ENCODE measurements around the gene HCN4.

Gene HCN4

GRCh38 chr15:73349191-73349590 lies 19.6 kb downstream of the HCN4 start:
- DNase-seq (ENCODE audit: low read depth) = no peak
- TF ChIP-seq CTCF (conservative IDR thresholded peaks at IDR 0.05; ENCODE audit: low read length) = no peak
- no peak overlapping the region for H3K4me3 ChIP-seq (ENCODE audit: low read length)

- H3K4me3 ChIP-seq (ENCODE audit: low read length) = no peak overlapping the region
- no peak for TF ChIP-seq CTCF (conservative IDR thresholded peaks at IDR 0.05; ENCODE audit: low read length)
- no peak for DNase-seq (ENCODE audit: low read depth)
Observed at GRCh38 chr15:73346735-73347312, 21.9 kb downstream of the HCN4 start.

- no peak for TF ChIP-seq CTCF (conservative IDR thresholded peaks at IDR 0.05; ENCODE audit: low read length)
- no peak for DNase-seq (ENCODE audit: low read depth)
- H3K4me3 ChIP-seq (ENCODE audit: low read length) = no peak overlapping the region
Observed at GRCh38 chr15:73345658-73346057, 23.1 kb downstream of the HCN4 start.

- peak; percentile 3 for DNase-seq (ENCODE audit: low read depth)
- no peak for TF ChIP-seq CTCF (conservative IDR thresholded peaks at IDR 0.05; ENCODE audit: low read length)
Observed at GRCh38 chr15:73344056-73344455, 24.7 kb downstream of the HCN4 start.

GRCh38 chr15:73341886-73342600 lies 26.7 kb downstream of the HCN4 start:
- DNase-seq (ENCODE audit: low read depth) = no peak
- H3K4me3 ChIP-seq (ENCODE audit: low read length) = no peak overlapping the region
- no peak for TF ChIP-seq CTCF (conservative IDR thresholded peaks at IDR 0.05; ENCODE audit: low read length)

More at GRCh38 chr15:73344056-73344455, 24.7 kb downstream of the HCN4 start:
- H3K4me3 ChIP-seq (ENCODE audit: low read length) = no peak overlapping the region

- no peak for DNase-seq (ENCODE audit: low read depth)
- no peak overlapping the region for H3K4me3 ChIP-seq (ENCODE audit: low read length)
- no peak for TF ChIP-seq CTCF (conservative IDR thresholded peaks at IDR 0.05; ENCODE audit: low read length)
Observed at GRCh38 chr15:73340502-73341192, 28.1 kb downstream of the HCN4 start.

All from AG10803 (cell line).